ENCODE results near the gene ATR.

- TF ChIP-seq CTCF (IDR thresholded peaks at IDR 0.05 in 4 of 5, conservative IDR thresholded peaks at IDR 0.05 in 1 of 5) (no peak), POLR2A (IDR thresholded peaks at IDR 0.05) (no peak)
Measured at GRCh38 chr3:142489572-142490323, 88.8 kb downstream of the ATR start.
